ENCODE data around the gene ADO. TPM values are rescaled to one million over a fixed set of nuclear protein-coding genes. Genes with fewer than 3 reads are reported as not detected.

The ADO gene
- total RNA-seq, 1 donor from 2014 or later = 29.0 TPM

- Histone ChIP-seq H3K9ac (ENCODE audit: low read length) (no peak overlapping the region), H3K36me3 (ENCODE audit: insufficient read depth, low read length) (no peaks in the 10 kb centered on the region), H3K4me1 (ENCODE audit: insufficient read depth, low read length) (no peaks in the 10 kb centered on the region), H4K20me1 (ENCODE audit: insufficient read depth, low read length) (no peaks in the 10 kb centered on the region), H3K27ac (ENCODE audit: low read depth, low read length) (no peak overlapping the region), H3K27me3 (ENCODE audit: insufficient read depth, low read length) (peaks cover 3% of the 10 kb centered on the region), H2AFZ (ENCODE audit: low read depth, low read length) (no peak overlapping the region), H3K4me3 (ENCODE audit: insufficient read depth, low read depth, low read length) (no peak overlapping the region), H3K9me3 (ENCODE audit: insufficient read depth, low read depth, low read length) (peaks cover 6% of the 10 kb centered on the region), H3K4me2 (ENCODE audit: low read length) (no peak overlapping the region), H3K79me2 (ENCODE audit: insufficient read depth, low read length) (no peaks in the 10 kb centered on the region)
- DNase-seq (ENCODE audit: low read depth) (no peak), FAIRE-seq (no peak)
- Mint-ChIP-seq H3K4me1 (ENCODE audit: low read depth, unreplicated experiment) (no peaks in the 10 kb centered on the region), H3K36me3 (ENCODE audit: low read depth, unreplicated experiment) (no peaks in the 10 kb centered on the region), H3K4me3 (ENCODE audit: unreplicated experiment) (no peak overlapping the region), H3K27me3 (ENCODE audit: low read depth, unreplicated experiment) (peaks cover 12% of the 10 kb centered on the region), H3K9me3 (ENCODE audit: unreplicated experiment) (peaks cover 14% of the 10 kb centered on the region), H3K27ac (ENCODE audit: unreplicated experiment) (no peak overlapping the region)
- TF ChIP-seq EZH2 (IDR thresholded peaks at IDR 0.05; ENCODE audit: insufficient read depth, low read length) (no peak), CTCF (IDR thresholded peaks at IDR 0.05; ENCODE audit: insufficient read depth, low read depth, low read length) (no peak)
These were observed 38.5 kb downstream of the ADO start for GRCh38 chr10:62842983-62843382.

GRCh38 chr10:62843600-62843999 is 39.1 kb downstream of the ADO start:
- FAIRE-seq (no peak), DNase-seq (ENCODE audit: low read depth) (no peak)
- Mint-ChIP-seq H3K4me1 (ENCODE audit: low read depth, unreplicated experiment) (no peaks in the 10 kb centered on the region), H3K9me3 (ENCODE audit: unreplicated experiment) (peaks cover 14% of the 10 kb centered on the region), H3K27me3 (ENCODE audit: low read depth, unreplicated experiment) (peaks cover 12% of the 10 kb centered on the region), H3K27ac (ENCODE audit: unreplicated experiment) (no peak overlapping the region), H3K36me3 (ENCODE audit: low read depth, unreplicated experiment) (no peaks in the 10 kb centered on the region), H3K4me3 (ENCODE audit: unreplicated experiment) (no peak overlapping the region)
- Histone ChIP-seq H3K36me3 (ENCODE audit: insufficient read depth, low read length) (no peaks in the 10 kb centered on the region), H3K9me3 (ENCODE audit: insufficient read depth, low read depth, low read length) (peaks cover 8% of the 10 kb centered on the region), H3K4me3 (ENCODE audit: insufficient read depth, low read depth, low read length) (no peak overlapping the region), H3K4me1 (ENCODE audit: insufficient read depth, low read length) (no peaks in the 10 kb centered on the region), H3K9ac (ENCODE audit: low read length) (no peak overlapping the region), H4K20me1 (ENCODE audit: insufficient read depth, low read length) (no peaks in the 10 kb centered on the region), H3K27ac (ENCODE audit: low read depth, low read length) (no peak overlapping the region), H3K4me2 (ENCODE audit: low read length) (no peak overlapping the region), H3K79me2 (ENCODE audit: insufficient read depth, low read length) (no peaks in the 10 kb centered on the region), H3K27me3 (ENCODE audit: insufficient read depth, low read length) (peaks cover 3% of the 10 kb centered on the region), H2AFZ (ENCODE audit: low read depth, low read length) (no peak overlapping the region)
- no peak for TF ChIP-seq EZH2 (IDR thresholded peaks at IDR 0.05; ENCODE audit: insufficient read depth, low read length)
- TF ChIP-seq CTCF (IDR thresholded peaks at IDR 0.05; ENCODE audit: insufficient read depth, low read depth, low read length) = no peak

- H3K4me2 ChIP-seq (ENCODE audit: low read length) = no peak overlapping the region
- H3K27ac Mint-ChIP-seq (ENCODE audit: unreplicated experiment) = no peak overlapping the region
- H2AFZ ChIP-seq (ENCODE audit: low read depth, low read length) = no peak overlapping the region
- H3K27me3 ChIP-seq (ENCODE audit: insufficient read depth, low read length) = peaks cover 3% of the 10 kb centered on the region
- peaks cover 12% of the 10 kb centered on the region for H3K27me3 Mint-ChIP-seq (ENCODE audit: low read depth, unreplicated experiment)
- H4K20me1 ChIP-seq (ENCODE audit: insufficient read depth, low read length) = no peaks in the 10 kb centered on the region
- H3K79me2 ChIP-seq (ENCODE audit: insufficient read depth, low read length) = no peaks in the 10 kb centered on the region
- peaks cover 8% of the 10 kb centered on the region for H3K9me3 ChIP-seq (ENCODE audit: insufficient read depth, low read depth, low read length)
- no peak for TF ChIP-seq EZH2 (IDR thresholded peaks at IDR 0.05; ENCODE audit: insufficient read depth, low read length)
- no peak for TF ChIP-seq CTCF (IDR thresholded peaks at IDR 0.05; ENCODE audit: insufficient read depth, low read depth, low read length)
- H3K9ac ChIP-seq (ENCODE audit: low read length) = no peak overlapping the region
- H3K4me1 Mint-ChIP-seq (ENCODE audit: low read depth, unreplicated experiment) = no peaks in the 10 kb centered on the region
- H3K4me1 ChIP-seq (ENCODE audit: insufficient read depth, low read length) = no peaks in the 10 kb centered on the region
- H3K9me3 Mint-ChIP-seq (ENCODE audit: unreplicated experiment) = peaks cover 14% of the 10 kb centered on the region
- H3K27ac ChIP-seq (ENCODE audit: low read depth, low read length) = no peak overlapping the region
- H3K36me3 ChIP-seq (ENCODE audit: insufficient read depth, low read length) = no peaks in the 10 kb centered on the region
- no peaks in the 10 kb centered on the region for H3K36me3 Mint-ChIP-seq (ENCODE audit: low read depth, unreplicated experiment)
- no peak for DNase-seq (ENCODE audit: low read depth)
- FAIRE-seq = no peak
- no peak overlapping the region for H3K4me3 ChIP-seq (ENCODE audit: insufficient read depth, low read depth, low read length)
- no peak overlapping the region for H3K4me3 Mint-ChIP-seq (ENCODE audit: unreplicated experiment)
These were observed 39.9 kb downstream of the ADO start for GRCh38 chr10:62844280-62845011.

All from astrocyte (in vitro differentiated cells and primary cell).